ENCODE data around the gene MRAP.

Gene MRAP

GRCh38 chr21:32325706-32326105 lies 27.1 kb downstream of the MRAP start:
- FAIRE-seq: no peak

- no peak for FAIRE-seq
Observed at GRCh38 chr21:32328595-32328994, 29.9 kb downstream of the MRAP start.

- FAIRE-seq: no peak
Observed at GRCh38 chr21:32329331-32329730, 30.7 kb downstream of the MRAP start.

- no peak for FAIRE-seq
Observed at GRCh38 chr21:32329776-32330175, 31.1 kb downstream of the MRAP start.

- FAIRE-seq: no peak
Observed at GRCh38 chr21:32330784-32331311, 32.2 kb downstream of the MRAP start.

- FAIRE-seq: no peak
Observed at GRCh38 chr21:32331444-32332305, 33.0 kb downstream of the MRAP start.

GRCh38 chr21:32332463-32332951 lies 33.9 kb downstream of the MRAP start:
- FAIRE-seq: no peak

- no peak for FAIRE-seq
Observed at GRCh38 chr21:32333953-32334673, 35.5 kb downstream of the MRAP start.

- FAIRE-seq: no peak
Observed at GRCh38 chr21:32334980-32335531, 36.4 kb downstream of the MRAP start.

- FAIRE-seq: no peak
Observed at GRCh38 chr21:32335601-32336575, 37.2 kb downstream of the MRAP start.

GRCh38 chr21:32336711-32337110 lies 38.1 kb downstream of the MRAP start:
- FAIRE-seq: no peak

GRCh38 chr21:32337206-32337605 lies 38.6 kb downstream of the MRAP start:
- no peak for FAIRE-seq

- FAIRE-seq: no peak
Observed at GRCh38 chr21:32338209-32338921, 39.7 kb downstream of the MRAP start.

GRCh38 chr21:32340863-32341848 lies 42.5 kb downstream of the MRAP start:
- no peak for FAIRE-seq

- no peak for FAIRE-seq
Observed at GRCh38 chr21:32346951-32347350, 48.3 kb downstream of the MRAP start.

GRCh38 chr21:32347351-32347750 lies 48.7 kb downstream of the MRAP start:
- FAIRE-seq: no peak

GRCh38 chr21:32347977-32348376 lies 49.3 kb downstream of the MRAP start:
- no peak for FAIRE-seq

GRCh38 chr21:32348604-32349332 lies 50.1 kb downstream of the MRAP start:
- no peak for FAIRE-seq

GRCh38 chr21:32349333-32349944 lies 50.8 kb downstream of the MRAP start:
- no peak for FAIRE-seq
